NCI-H82 treated with DMSO at 0.1 percent for 48 hours (cell line): ENCODE results near the gene RAD51B.

ENCODE experiments used
- DNase-seq: peaks from one replicate; lab custom pipeline; 2025; ENCODE audit not compliant: unreplicated experiment; lab: John Stamatoyannopoulos, UW

RAD51B gene

DNA sequence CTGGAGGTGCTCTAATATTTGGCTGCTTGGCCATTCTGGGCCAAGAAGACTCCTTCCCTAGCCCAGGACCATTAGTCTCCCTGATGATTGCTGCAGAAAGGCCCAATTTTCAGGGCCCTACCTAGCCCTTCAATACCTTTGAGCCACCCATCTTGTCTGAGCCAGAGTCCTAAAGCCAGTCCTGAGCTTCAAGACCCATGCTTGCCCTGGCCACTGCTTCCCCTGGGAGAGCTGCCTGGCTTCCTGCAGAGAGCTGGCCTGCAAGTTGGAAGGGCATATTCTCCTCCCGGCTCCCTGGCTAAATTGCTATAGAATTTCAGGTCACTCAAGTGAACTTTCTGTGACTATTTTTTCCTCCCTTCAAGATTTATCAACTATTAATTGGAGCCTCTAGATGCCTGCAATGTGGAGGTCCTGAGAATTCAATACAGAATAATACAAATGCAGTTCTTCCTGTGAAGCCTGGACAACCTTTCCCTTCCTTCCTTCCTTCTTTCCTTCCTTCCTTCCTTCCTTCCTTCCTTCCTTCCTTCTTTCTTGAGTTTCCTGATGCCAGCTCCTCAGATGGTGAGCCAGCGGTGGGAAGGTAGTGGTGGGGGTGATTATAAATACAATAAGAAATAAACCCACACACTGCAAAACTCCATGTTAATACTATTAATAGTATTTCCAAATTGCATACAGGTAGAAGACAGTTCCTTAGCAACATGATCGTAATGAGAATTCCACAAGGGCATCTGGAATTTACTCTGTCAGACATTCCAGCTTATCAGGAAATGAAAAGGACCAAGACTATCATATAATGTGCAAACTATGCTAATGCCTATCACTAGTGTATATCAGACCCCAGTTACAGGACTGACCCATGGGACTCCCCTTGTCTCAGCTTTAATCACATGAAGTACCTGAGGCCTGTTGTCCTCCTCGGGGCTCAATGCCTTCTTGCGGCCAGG is 865.2 kb downstream of the RAD51B start:
- DNase-seq, result no peak

DNA sequence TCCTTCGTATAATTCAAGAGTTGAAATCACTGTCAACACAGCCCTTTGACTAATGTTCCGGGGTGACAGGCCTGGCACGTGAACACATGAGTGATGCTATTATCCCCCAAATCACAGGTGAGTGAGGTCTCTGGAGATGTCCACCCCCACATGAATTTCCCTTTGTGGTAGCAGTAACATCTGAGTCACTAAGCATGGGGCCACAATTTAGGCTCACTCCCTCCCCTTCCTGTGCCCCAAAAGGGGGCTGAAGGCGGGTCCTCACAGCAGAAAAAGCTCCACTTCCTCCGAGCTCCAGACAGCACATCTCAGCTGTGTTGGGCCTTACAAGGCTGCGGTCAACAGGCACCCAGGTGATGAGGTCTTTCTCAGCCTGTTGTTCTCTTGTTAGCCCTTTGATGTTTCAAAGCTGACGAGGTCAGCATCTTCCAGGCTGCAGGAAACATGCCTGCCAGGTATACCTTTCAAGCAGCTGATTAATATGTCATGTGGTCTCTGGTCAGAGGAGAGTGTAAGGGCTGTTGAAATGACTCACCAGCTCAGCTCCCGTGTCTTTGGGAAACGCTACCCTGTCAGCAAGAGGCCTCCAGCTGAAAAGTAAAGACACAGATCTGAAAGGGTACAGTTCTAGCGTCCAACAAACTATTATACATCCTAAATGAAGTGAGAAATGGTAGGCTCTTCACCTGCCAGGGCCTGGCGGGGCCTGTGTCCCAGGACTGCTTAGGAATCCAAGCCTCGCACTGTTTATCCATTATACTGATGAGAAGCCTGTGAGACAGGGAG is 866.0 kb downstream of the RAD51B start:
- DNase-seq, result no peak

DNA sequence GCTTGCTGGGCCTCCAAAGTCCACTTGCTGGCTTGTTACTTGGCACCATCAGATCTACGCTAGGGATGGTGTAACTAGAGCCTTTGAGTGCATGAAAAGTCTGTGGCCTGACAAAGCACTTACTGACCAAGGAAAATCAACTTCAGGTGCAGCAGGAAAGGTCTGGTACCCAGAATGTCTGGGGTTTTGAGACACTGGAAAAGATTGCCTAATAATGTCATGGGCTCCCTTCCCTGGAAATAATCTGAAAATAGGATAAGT is 866.6 kb downstream of the RAD51B start:
- no peak for DNase-seq

GRCh38 chr14:68686724-68687123 is 867.1 kb downstream of the RAD51B start:
- DNase-seq, result no peak

DNA sequence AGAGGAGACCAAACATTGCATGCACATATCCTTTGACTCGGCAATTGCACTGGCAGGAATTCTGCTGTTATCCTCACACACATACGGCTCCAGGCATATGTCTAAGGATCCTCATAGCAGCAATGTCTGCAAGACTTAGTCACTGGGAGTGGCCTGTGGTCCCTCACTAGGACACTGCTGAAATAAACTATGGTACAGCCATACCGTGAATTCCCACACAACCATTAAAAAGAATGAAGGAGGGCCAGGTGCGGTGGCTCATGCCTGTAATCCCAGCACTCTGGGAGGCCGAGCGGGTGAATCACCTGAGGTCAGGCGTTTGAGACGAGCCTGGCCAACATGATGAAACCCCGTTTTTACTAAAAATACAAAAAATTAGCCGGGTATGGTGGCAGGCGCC is 868.2 kb downstream of the RAD51B start:
- no peak for DNase-seq

DNA sequence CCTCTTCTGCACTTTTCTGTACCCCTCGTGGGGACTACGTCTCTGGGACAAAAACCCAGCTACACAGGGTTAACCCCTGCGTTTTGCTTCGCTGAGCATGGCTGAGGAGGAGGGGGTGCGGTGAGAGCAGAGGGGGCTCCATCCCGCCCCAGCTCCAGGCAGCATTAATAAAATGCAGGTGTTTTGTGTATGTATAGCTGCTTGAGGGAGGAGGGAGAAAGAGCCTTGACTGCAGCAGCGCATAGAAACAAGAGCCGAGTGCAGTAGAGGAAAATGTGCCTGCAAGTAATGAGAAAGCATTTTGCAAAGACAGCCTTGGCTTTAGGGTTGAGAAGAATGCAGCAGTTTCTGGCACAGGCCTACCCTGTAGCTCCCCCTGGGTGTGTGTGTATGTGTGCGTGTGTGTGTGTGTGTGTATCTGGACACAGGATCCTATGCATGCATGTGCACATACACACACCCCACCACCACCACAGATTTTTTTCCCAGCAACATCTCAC is 869.3 kb downstream of the RAD51B start:
- no peak for DNase-seq

- DNase-seq, result no peak
Measured at GRCh38 chr14:68689511-68689910, 869.9 kb downstream of the RAD51B start.

GRCh38 chr14:68690089-68690958 is 870.7 kb downstream of the RAD51B start:
- DNase-seq, result no peak

DNA sequence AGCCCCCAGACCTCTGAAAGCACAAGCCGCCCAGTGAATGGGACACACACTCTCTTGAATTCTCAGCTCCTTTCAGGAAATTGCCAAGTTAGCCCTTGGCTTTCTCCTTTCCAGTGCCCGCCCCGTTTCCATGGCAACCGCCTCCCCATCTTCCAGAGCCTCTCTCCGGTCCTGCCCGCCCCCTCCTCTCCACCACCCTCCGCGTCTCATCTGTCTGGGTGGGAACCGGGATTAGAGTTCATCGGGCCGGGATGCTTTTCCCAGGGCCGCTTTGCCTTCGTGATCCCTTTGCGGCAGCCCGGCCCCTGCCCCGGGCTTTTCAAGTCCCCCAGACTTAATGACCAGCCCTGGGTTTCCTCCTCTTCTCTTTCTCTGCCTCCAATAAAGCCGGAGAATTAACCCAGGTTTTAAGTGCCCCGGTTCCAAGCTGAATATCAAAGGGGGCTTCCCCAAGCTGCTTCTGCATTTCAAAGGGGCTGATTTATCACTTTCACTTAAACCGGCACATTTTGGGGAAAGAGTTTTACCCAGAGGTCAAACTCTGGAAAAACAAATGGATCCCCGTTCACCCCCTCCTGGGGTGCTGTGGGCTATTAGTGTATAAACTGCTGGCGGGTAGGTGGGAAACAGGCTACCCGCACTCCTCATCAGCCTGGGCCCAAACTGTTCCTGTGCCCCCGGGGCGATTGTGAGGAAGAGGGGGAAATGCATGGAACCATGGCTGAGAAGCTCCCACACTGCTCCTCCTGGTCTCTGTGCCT is 871.6 kb downstream of the RAD51B start:
- DNase-seq, result no peak

DNA sequence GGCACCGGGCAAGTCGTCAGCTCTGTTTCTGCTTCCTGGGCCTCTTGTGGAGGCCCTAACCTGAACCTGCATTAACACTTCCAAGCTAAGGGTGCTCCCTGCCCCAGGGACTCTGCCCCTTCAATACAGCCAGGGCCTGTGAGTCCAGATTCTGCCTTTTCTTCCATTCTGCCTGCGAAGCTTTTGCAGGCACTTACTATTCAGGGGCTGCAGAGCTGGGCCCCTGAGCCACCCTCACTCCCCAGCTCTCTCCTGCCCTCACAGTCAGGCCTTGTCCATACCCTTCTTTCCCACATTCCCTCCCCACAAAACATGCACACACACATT is 872.2 kb downstream of the RAD51B start:
- DNase-seq, result no peak

DNA sequence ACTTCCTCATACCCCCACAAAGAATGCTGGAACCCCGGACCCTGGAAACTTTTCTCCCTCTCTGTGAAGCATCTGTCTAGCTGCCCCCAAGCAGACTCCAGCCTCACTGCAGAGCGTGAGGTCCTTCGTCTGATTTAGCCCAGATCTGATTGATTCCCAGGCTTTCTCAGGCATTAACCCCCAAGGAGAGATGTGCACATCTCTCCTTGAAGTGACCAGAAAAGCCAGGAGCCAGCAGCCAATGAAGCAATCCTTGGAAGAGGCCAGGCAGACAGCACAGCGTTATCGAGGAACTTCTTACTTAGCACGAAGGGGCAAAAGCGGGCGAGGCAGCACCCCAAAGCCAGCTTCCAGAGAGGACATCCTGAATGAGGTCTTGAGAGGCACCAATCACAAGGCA is 872.6 kb downstream of the RAD51B start:
- no peak for DNase-seq

GRCh38 chr14:68692916-68693771 is 873.6 kb downstream of the RAD51B start:
- DNase-seq, result no peak

- DNase-seq, result no peak
Measured at GRCh38 chr14:68693926-68694325, 874.3 kb downstream of the RAD51B start.

DNA sequence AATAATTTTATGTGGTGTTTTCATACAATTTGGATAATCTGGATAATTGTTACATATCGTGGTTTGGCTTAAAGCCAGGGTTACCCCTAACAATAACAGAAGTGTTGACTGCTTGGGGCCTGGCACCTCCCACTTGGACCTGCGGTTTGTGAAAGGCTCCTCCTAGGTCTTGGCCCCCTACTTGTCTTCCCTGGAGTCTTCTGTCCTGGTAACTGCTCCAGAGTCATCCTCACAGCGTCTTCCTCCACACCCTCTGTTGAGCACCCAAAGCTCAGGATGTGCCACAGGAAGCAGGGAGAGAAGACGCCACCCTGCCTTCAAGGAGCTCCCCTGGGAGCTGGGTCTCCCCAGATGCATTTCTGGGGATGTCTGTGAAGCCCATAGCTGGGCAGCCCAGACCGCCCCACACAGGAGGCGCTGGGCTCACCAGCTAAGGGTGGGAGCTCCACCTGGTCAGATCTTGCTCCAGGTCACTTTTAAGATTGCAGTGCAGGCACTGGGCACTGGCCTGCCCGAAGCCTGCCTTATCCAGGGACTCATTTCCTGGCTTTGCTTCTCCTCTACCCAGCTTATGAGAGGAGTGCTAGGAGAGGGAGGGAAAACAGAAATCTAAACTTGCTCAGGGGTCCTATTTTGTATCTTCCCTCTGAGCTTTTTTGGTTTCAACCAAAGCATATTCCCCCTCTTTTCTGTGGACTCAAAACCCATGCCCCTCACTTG is 875.1 kb downstream of the RAD51B start:
- no peak for DNase-seq

GRCh38 chr14:68695326-68695768 is 875.8 kb downstream of the RAD51B start:
- no peak for DNase-seq

DNA sequence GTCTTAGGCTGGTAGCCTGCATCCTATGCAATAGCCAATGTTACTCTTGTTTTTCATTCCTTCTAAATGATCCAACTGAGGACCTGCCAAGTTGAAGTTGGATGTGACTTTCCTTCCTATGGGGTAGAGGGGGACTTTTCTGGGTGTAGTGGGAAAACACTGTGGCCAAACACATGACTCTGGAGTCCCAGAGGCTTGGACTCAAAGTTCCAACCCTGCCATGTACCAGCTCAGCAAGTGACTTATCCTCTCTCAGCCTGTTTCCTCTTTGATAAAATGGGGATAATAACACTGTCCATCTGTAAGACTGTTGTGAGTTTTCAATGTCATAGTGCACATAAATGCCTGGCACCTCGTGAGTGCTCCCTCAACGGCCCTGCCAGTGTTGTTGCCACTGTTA is 876.3 kb downstream of the RAD51B start:
- DNase-seq, result no peak

GRCh38 chr14:68696266-68696665 is 876.7 kb downstream of the RAD51B start:
- no peak for DNase-seq

DNA sequence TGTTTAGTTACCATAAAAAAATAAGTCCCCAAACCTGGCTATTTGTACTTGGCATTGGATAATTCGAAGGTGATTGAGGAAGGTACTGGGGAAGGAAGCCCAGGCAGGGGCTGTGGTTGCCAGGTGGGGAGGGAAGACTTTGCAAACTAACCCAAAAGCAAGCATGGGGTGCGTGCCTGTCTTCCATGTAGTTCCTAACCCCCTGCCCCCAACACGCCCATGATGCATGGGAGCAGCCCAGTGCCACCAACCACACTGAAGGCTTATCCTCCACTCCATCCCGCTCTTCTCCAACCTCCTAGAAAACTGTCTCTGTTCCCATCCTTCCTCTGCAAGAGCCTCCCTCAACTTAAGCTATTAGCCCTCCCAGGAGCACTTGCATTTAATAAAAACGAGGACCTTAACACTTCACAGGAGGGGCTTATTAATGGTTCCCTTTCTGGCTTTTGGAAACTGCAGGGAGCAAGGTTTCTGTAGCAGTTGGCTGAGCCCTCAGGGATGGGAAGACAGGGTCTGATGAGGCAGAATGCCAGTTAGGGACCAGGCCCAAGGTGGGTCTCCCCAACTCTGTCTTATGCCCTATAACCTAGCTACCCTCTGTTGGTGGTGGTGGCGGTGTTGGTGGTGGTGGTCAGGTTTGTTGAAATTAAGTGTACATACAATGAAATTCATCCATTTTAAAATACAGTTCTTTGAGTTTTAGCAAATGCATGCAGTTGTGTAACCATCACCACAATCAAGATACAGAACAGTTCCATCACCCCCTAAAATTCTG is 877.3 kb downstream of the RAD51B start:
- DNase-seq, result no peak
